Hepatic stellate cell (primary cell): ENCODE measurements around the gene CFAP57.
A peak's percentile ranks its signal among the peaks of the same experiment; 100 is the strongest.

Experiments
- DNase-seq: peaks from one replicate; pipeline ENCODE4 v3.0.0; 2011; ENCODE audit warnings: low spot score

CFAP57 gene

DNA sequence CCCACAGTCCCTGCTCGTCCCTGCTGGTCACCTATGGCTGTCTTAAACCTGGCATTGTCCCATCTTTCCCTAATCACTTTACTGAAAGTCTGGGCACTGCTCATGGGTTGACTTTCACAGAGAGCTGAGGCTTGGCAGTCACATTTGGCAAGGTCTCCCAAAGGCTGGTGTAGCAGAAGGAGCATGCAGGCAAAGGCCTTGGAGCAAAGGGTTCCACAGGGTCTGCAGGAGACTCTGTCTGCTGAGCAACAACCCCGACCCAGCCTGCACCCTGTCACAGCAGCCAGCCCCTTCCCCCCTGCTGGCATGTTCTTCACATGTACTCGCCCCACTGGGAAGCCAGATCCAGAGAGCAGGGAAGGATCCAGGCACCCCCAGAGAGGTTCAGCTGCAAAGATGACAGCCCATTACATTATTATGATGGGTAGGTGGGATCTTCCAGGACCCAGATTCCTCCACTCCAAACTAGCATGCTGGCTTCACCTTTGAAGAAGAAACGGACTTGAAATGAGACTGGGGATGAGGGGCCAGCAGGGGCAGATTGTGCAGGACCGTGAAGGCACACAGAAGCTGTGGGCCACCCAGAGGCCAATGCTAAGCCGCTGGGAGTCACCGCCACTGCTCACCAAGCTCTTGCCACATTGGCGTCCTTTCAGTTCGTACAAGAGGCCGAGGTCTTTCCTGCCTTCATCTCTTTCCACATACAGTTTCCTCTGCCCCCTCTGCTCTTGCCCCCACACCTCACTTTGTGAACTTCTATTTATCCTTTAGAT is 83.5 kb downstream of the CFAP57 start:
- DNase-seq: no peak

DNA sequence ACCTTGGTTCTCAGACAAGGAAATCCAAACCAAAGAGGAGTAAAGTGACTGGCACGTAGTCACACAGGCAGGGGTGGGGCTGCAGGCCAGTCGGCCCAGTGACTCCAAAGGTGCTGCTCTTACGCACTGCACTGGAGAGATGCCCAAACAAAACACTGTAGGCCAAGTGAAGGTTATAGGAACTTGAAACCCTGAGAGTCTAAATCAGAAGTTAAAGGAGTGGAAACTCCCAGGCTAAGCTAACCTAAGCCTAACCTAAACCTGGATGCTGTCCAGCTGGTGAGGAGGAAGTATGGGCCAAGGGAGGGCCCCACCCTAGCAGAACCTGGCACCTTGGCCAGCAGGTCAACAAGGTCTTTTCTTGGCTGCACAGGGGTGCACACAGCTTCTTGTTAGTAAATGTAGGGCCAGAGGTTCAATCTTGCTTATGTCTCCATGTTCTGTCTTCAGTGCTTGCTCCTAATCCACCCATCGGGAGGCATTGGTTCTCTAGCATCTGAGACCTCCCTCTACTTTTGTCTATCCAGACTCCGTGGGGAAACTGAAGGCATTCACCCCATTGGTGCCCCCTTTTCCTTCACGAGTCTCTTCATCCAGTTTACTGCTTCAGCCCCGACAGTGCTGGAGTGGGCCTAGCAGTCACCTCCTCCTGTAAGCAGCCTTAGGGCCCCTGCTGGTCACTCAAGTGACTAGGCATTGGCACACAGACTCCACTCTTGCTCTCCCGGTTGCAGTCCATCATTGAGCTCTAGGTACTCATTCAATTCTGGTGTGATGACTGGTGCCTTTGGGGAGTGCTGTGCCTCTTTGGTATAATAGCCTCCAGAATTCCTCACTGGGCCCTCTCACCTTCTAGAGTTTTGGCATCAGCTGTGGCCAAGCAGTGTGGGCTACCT is 84.8 kb downstream of the CFAP57 start:
- no peak for DNase-seq

DNA sequence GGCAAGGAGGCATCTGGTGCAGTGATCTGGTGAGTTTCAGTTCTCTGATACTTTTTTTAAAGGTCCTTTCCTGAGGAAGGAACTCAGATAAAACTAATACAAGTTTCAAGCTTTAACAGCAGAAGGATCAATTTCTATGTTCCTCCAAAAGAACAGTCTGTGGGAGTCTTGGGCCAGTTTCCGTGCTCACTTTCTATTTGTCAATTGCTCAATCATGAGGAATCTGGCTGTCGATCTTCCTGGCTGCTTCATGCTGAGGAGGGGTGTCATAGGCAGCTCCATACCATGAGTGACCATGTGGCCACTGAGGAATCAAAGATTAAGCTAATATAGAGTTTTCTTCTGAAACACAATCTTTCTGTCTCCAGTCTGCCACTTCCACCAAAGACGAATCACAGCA is 86.2 kb downstream of the CFAP57 start:
- no peak for DNase-seq

DNA sequence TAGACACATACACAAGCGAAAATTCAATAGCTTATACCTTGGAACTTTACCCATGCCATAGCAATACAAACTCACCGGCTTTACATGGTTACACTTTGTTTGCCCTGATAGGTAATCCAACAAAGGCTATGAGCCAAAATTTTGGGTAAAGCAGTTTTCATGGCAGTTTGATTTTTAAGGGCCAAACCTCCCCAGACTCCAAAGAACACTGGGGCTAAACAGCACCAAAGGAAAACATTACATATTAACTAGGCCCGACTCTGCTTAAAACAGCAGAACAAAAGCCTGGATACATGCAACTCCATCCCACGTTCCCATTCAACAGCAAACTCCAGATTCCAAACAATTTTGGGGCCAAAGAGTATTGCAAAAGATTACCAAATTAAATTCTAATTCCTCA is 93.3 kb downstream of the CFAP57 start:
- no peak for DNase-seq

DNA sequence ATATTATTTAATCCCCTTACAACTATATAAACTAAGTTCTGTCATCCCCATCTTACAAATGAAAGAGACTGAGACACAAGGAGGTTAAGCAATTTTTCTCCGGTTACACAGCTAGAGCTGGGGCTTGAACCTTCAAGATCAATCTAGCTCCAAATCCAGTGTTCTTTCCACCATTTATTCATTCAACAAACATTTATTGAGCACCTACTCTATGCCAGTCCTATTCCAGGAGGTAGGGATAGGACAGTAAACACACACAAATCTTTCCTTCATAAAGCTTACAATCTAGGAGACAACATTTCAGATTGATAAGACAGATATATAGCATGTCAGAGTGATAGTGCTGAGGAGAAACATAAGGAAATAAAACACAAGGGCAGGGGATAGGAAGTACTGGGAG is 94.8 kb downstream of the CFAP57 start:
- DNase-seq: no peak

DNA sequence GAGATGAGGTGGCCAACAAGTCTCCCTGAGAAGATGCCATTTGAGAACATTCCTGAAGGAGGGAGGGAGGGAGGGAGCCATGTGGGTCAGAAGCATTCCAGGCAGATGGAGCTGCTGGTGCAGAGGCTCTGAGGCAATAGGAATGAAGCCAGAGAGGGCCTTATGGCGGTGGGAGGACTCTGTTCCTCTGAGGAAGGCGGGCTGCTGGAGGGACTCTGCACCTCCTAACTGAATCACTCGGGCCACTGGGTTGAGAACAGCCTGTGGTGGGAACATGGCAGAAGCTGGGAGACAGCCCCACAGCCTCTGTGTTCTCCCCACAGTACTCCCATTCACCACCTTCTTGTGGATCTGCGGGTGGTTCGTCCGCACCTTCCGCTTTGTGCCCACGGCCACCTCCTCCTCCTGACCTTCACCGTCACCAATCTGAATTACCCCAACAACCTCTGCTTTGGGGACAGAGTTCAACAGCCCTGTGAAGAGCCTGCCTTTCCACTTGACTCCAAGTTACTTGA is 95.2 kb downstream of the CFAP57 start:
- DNase-seq: peak; percentile 83

DNA sequence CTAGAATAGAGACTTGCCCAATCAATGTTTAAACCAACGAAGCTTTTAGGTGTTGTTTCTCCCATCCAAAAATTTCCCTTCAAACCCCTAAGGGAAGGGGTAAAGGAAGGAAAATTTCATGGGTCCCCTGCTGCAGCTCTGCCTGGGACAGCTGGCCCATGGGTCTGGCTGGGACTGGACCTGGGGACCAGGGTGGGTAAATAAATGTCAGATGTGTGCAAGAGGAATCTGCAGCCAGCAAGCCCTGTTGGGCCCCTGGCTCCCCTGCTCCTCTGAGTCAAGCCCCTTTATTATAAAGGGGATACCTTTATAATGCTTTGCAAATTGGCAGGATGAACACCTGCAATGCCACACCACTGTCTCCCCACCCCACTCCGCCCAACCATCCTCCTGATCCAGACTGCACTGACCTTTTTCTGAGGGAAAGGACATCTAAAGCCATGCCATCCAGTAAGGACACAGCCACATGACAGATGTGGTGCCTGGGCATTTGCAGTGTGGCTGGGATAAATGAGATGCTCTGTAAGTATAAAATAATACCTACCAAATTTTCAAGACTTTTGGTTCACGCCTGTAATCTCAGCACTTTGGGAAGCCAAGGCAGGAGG is 95.8 kb downstream of the CFAP57 start:
- DNase-seq: no peak

DNA sequence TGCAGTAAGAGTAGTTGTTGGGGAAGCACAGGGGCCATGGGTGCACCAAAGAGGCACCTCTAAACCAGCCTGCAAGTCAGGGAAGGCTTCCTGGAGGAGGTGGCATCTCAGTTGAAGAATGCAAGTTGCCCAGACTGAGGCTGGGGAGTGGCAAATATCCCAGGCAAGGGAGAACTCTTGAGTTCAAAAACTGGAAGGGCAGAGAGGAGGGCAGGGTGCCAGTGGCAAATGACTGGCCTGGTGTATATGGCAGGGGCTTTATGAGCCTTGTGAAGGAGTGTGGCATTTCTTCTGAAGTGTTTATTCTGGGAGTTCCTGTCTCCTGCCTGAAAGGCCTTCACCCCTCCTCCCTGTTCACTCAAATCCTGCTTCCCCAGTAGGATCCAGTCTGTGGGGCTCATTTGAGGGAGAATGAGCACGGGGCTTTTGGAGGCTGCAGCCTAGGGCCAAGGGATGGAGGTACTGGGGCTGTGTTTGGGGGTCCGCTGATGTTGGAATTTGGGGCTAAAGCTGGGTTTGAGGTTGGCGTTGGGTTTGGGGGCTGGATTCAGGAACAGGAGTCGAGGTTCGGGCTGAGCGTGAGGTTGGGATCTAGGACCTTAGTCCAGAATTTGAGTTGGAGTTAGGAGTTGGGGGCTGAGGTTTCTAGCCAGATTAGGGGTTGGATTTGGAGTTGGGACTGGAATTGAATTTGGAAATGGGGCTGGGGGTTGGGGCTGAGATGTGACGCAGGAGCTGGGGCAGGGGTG is 97.7 kb downstream of the CFAP57 start, which contains the start of gene TMEM125:
TSS of gene TMEM125 (plus strand) at position 357 of the 749 bp plus-strand sequence. CDS start 2,740 bp downstream, outside the sequence.
- DNase-seq: no peak

DNA sequence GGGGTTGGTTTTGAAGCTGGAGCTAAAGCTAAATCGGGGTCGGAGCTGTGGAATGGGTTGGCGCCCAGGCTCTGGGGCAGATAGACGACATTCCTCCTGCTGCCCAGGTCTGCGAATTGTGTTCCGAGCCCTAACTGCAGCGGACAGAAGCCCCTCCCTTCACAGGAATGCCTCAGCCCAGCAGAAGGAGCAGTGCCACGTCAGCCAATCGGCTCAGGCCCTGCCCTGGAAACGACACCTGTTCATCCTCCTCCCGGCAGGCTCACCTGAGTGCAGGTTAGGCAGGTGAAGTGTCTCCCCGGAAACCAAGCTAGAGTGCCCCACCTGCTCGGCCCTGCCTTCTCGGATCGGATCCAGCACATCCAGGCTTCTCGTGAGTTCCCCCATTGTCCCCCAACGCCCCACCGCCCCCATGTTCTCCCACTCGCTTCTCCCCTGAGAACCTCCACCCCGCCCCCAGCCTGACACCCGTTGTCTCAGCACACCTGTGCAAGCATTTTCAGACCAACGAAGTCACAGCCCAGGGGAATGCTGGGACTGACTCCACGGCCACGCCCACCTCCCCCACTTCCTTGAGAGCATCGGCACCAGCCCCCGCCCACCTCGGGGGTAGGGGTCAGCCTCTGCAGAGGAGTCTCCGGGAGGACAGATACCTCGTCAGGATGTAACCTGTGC is 98.4 kb downstream of the CFAP57 start:
- no peak for DNase-seq

DNA sequence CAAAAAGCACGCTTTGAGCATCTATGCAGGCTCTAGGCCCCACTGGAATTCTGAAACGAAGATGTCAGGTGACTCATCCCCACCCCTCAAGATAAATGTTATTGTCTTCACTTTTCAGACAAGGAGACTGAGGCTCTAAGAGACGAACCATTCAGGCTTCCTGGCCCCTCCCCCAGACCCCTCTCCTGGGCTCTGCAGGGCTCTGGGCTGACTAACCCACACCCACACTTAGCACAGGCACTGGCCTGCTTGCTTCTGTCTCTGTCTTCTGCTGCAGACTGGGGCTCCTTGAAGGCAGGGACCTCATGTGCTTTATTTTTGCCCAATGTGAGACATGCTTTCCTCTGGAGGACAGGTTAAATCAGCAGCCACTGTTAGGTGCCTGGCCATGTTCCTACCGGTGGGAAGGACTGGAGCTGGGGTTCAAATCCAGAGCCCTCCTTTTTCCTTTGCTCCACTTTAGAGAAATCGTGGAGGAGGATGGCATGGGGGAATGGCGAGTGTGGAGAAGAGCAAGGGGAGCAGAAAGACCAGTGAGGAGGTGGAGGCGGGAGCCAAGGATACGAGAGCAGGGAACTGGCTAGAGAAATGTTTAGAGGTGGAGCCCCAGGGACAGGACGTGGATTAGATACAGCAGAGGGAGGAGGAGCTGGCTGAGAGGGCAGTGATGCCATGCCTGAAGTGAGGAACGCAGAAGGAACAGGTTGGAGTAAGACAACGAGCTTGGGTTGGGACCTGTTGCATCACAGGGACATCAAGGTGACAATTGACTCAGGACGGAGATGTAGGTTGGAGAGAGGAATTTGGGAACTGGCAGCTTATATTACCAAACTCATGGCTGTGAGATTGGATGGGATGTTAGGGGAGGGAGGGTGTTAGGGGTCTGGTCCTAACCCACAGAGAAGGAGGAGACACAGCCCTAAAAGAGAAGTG is 99.3 kb downstream of the CFAP57 start:
- DNase-seq: no peak

DNA sequence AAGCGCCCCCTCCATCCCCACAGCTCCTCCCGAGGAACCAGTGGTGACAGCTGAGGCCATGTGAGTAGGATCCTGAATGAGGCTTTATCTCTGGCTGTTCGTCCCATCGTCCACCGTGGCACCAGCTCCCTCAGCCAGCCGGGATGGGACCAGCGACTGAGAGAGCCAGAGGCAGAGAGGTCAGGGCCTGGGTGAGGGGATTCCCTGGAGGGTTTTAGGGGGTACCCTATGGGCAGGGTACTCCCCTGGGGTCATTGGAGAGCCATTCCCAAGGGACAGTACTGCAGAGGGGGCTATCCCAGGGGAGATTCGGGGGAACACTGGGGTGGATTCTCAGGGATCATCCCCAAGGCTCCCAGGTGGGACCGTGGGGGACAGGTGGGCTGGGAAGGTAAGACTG is 100.0 kb downstream of the CFAP57 start:
- no peak for DNase-seq

DNA sequence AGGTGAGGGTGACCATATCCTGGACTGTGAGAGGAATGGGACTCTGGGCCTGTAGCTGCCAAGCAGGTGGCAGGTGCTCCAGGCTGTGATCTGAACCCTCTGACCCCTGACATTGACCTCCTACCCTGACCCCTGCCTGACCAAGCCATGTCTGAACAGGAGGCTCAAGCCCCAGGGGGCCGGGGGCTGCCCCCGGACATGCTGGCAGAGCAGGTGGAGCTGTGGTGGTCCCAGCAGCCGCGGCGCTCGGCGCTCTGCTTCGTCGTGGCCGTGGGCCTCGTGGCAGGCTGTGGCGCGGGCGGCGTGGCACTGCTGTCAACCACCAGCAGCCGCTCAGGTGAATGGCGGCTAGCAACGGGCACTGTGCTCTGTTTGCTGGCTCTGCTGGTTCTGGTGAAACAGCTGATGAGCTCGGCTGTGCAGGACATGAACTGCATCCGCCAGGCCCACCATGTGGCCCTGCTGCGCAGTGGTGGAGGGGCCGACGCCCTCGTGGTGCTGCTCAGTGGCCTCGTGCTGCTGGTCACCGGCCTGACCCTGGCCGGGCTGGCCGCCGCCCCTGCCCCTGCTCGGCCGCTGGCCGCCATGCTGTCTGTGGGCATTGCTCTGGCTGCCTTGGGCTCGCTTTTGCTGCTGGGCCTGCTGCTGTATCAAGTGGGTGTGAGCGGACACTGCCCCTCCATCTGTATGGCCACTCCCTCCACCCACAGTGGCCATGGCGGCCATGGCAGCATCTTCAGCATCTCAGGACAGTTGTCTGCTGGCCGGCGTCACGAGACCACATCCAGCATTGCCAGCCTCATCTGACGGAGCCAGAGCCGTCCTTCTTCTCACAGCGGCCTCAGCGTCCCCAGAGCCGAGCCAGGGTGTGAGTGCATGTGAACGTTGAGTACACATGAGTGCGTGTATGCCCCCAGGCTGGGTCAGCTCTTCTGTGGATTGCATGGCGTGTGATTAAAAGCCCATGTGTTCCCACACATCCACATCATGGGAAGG is 100.7 kb downstream of the CFAP57 start:
- DNase-seq: no peak

DNA sequence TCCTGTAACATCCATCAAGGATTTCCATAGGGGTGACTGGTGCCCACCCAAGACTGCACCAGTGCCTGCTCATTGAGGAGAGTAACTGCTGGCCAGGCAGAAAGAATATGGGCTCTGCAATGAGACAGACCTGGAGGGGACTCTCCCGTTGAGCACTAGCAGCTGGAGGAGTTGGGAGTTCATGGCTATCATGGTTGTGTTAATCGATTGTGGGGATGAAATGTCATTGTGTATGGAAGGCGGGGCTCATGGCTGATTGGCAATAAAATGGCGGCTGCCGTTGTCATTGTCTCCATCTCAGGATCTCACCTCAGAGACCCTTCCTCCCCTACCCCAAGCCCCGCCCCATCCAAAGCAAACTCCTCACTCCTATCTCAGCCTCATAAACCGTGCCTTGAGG is 101.6 kb downstream of the CFAP57 start:
- DNase-seq: no peak

DNA sequence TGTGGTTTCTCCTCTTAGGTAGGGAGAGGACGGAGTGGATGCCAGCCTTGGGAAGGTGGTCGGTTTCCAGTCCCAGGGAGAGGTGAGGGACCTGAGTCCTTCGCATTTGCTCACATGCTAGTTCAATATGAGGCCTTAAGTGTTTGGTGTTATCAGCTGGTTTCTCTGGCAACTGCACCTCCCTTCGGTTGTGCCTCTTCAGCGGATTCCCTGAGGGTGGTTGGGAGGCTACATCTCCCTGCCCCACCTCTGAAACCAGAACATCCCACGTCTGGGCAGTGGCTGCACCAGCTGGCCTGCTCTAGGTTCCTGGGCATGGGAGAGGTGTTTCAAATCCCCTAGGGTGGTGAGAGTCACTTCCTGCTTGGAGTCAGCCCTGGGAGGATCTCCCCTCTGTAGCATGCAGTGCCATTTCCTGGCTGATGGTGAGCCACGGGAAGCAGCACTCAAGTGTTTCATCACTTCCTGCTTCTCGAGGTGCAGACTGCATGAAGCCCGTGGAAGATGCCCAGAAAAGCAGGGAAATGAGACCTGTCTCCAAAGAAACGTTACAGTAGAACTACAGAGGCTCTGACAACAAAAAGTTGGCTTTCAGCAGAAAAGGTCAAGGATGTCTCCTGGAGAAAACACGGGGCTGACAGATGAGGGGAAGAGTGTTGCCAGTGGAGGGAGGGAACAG is 102.1 kb downstream of the CFAP57 start:
- peak; percentile 61 for DNase-seq

DNA sequence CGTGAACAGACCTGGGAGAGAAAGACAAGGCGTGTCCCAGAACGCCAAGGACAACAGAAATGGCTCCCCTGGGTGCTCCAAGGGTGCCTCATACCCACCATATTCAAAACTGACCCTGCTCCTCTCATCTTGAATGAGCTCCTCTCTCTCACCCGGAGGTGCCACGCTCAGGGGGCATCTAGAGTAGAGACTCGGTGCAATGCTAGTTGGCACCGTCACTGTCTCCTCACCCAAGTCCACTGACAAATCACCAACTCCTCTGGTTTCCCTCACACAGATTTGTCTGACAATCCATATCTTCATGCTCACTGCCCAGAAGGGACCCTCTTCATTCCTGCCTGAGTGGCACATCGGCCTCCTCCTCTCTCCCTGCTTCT is 102.7 kb downstream of the CFAP57 start:
- no peak for DNase-seq

DNA sequence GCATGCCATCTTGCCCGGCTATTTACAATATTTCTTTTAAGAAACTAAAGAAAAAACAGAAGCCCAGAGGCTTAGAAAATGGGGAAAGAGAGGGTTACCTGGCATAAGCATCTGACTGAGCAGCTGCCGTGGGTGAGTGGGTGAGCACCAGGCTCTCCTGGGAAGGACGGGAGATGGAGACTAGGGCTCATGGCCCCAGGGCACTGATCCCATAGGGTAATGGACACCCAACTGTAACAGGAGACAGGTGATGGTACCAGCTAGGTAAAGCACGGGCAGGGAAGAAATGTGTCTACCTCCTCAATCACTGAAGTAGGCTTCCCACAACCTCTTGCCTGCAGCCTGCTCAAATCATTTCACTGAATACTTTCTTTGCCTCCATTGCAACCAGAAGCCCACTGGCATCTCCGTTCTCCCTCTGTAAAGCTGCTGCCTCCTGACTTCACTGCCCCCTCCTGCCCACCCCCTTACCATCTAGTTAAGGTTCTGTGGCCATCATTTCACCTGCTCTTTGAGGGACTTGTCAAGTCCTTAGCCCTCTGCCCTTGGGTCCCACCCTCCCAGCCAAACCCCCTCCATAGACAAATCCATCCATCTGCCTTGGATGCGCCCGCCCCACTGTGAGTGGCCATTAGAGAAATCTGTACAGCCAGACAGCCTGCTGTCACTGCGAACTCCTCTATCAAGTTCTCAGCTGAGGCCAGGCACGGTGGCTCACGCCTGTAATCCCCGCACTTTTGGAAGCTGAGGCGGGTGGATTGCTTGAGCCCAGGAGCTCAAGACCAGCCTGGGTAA is 103.9 kb downstream of the CFAP57 start:
- no peak for DNase-seq

DNA sequence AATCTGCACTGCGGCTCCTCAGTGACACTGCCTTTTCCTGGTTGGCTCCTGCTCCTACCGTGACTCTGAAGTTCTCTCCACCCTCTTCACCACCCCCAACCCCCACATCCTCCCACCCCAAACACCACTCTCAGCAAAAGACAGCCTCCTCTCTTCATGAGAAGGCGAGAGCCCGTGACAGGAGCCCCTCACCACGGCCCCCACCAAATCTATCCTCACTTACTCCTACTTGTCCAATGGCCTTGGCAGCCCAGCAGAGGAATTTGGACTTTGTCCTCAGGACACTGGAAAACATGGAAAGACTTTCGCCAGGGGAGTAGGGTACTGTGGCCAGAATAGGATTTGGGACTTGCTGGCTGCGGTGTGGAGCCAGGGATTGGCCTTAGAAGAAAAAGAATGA is 104.5 kb downstream of the CFAP57 start:
- DNase-seq: no peak
